Uterus (tissue), 4 donors: ENCODE data around the gene STPG4. TPM values are rescaled to one million over a fixed set of nuclear protein-coding genes. Genes with fewer than 3 reads are reported as not detected.
"Not testable (repeated sequence)": the region's sequence is repeated elsewhere in the genome, so short reads cannot be mapped to it uniquely, and the experiment has no call there.

Source experiments
- DNase-seq, 2 donors: peaks; one replicate each; pipeline ENCODE4 v3.0.0-alpha.2; 2019 to 2020
- H3K27ac ChIP-seq, 2 donors: fragments of 200-600 bp; sonication (generic); 1 replicate in 1 of 2; 2 replicates in 1 of 2; pipeline ENCODE4 v1.5.1; 2016 to 2018
- H3K27me3 ChIP-seq, 2 donors: fragments of 200-600 bp; sonication (generic); one replicate each; pipeline ENCODE4 v1.5.1; 2018 to 2019; ENCODE audit warnings: control low read depth in 1 of 2
- H3K36me3 ChIP-seq, 2 donors: fragments of 200-600 bp; sonication (generic); one replicate each; pipeline ENCODE4 v1.5.1; 2019; ENCODE audit warnings: control low read depth in 1 of 2
- H3K4me1 ChIP-seq, 2 donors: fragments of 200-600 bp; sonication (generic); one replicate each; pipeline ENCODE4 v1.5.1; 2018 to 2019; ENCODE audit warnings: control low read depth in 1 of 2
- H3K4me3 ChIP-seq, 2 donors: fragments of 200-600 bp; sonication (generic); 1 replicate in 1 of 2; 2 replicates in 1 of 2; pipeline ENCODE4 v1.5.1; 2018 to 2019; ENCODE audit warnings: mild to moderate bottlenecking in 1 of 2
- H3K9me3 ChIP-seq, 2 donors: fragments of 200-600 bp; sonication (generic); one replicate each; pipeline ENCODE4 v1.5.1; 2019; ENCODE audit warnings: control low read depth in 1 of 2
- CTCF ChIP-seq, 4 experiments: fragments of 200-600 bp in 2 of 4; fragments of 450-650 bp in 2 of 4; sonication (generic) in 2 of 4; IDR thresholded peaks; one replicate each; pipeline ENCODE4 v1.5.1; 2016 to 2019; ENCODE audit warnings: antibody characterized with exemption in 4 of 4, mild to moderate bottlenecking in 2 of 4, moderate library complexity in 1 of 4
- POLR2A ChIP-seq, 2 donors: fragments of 450-650 bp; IDR thresholded peaks; one replicate each; pipeline ENCODE4 v1.6.1; 2016; ENCODE audit warnings: antibody characterized with exemption in 2 of 2, mild to moderate bottlenecking in 1 of 2, moderate library complexity in 1 of 2
- intact Hi-C: fragments of 100-400 bp; cut with DNase I; formaldehyde crosslinking; loops from one replicate; pipeline ENCODE4 v1.15.1; 2023; ENCODE audit warnings: low total_unique reads
- total RNA-seq, 4 donors: library from RNA; depleted of rRNA in 3 of 4; stranded (reverse); fragments of >200 nt in 3 of 4; gene quantifications; one replicate each; pipeline versions ENCODE4 v1.1.0 to v1.2.4, GENCODE V29; 2014 to 2023
- donor health status: DM: yes; HTN: yes; CAD: no.

STPG4 gene
- total RNA-seq, 4 donors from 2014 or later, result 1.0 TPM; not detected in 3

- Histone ChIP-seq H3K4me1 (no peaks in the 10 kb centered on the region), H3K36me3 (no peaks in the 10 kb centered on the region), H3K27me3 (no peaks in the 10 kb centered on the region), H3K9me3 (no peaks in the 10 kb centered on the region), H3K4me3 (no peak overlapping the region), H3K27ac (no peak overlapping the region)
- intact Hi-C loops, result no loop called here
- no peak for TF ChIP-seq POLR2A (IDR thresholded peaks at IDR 0.05)
- no peak for TF ChIP-seq CTCF (IDR thresholded peaks at IDR 0.05)
- DNase-seq, result no peak
Measured at GRCh38 chr2:47129191-47129706, 25.9 kb downstream of the STPG4 start.

- no peaks in the 10 kb centered on the region for H3K9me3 ChIP-seq
- no peak overlapping the region for H3K27ac ChIP-seq
- intact Hi-C loops, result no loop called here
- no peaks in the 10 kb centered on the region for H3K27me3 ChIP-seq
- DNase-seq, result no peak
- no peak overlapping the region for H3K4me3 ChIP-seq
- H3K4me1 ChIP-seq, result no peaks in the 10 kb centered on the region
- H3K36me3 ChIP-seq, result no peaks in the 10 kb centered on the region
- TF ChIP-seq CTCF (IDR thresholded peaks at IDR 0.05) (no peak), POLR2A (IDR thresholded peaks at IDR 0.05) (no peak)
Measured at GRCh38 chr2:47128705-47129104, 26.4 kb downstream of the STPG4 start.

- intact Hi-C loops, result no loop called here
- DNase-seq, result no peak
- H3K4me3 ChIP-seq, result no peak overlapping the region
- H3K27me3 ChIP-seq, result no peaks in the 10 kb centered on the region
- no peaks in the 10 kb centered on the region for H3K9me3 ChIP-seq
- H3K4me1 ChIP-seq, result no peaks in the 10 kb centered on the region
- no peaks in the 10 kb centered on the region for H3K36me3 ChIP-seq
- no peak for TF ChIP-seq CTCF (IDR thresholded peaks at IDR 0.05)
- no peak for TF ChIP-seq POLR2A (IDR thresholded peaks at IDR 0.05)
- no peak overlapping the region for H3K27ac ChIP-seq
Measured at GRCh38 chr2:47127862-47128543, 27.1 kb downstream of the STPG4 start.

GRCh38 chr2:47126783-47127182, 28.3 kb downstream of the STPG4 start:
- no peak overlapping the region for H3K4me3 ChIP-seq
- no peak for TF ChIP-seq CTCF (IDR thresholded peaks at IDR 0.05)
- no peak for TF ChIP-seq POLR2A (IDR thresholded peaks at IDR 0.05)
- DNase-seq, result no peak
- H3K9me3 ChIP-seq, result no peaks in the 10 kb centered on the region
- H3K36me3 ChIP-seq, result no peaks in the 10 kb centered on the region
- intact Hi-C loops, result no loop called here
- H3K4me1 ChIP-seq, result no peaks in the 10 kb centered on the region
- H3K27ac ChIP-seq, result no peak overlapping the region
- no peaks in the 10 kb centered on the region for H3K27me3 ChIP-seq

GRCh38 chr2:47124740-47125139, 30.4 kb downstream of the STPG4 start:
- intact Hi-C loops, H3K9me3 ChIP-seq, H3K27me3 ChIP-seq, DNase-seq, H3K36me3 ChIP-seq, H3K4me1 ChIP-seq, H3K27ac ChIP-seq, H3K4me3 ChIP-seq: not testable (repeated sequence)

GRCh38 chr2:47120424-47120823, 34.7 kb downstream of the STPG4 start:
- H3K36me3 ChIP-seq, H3K9me3 ChIP-seq, H3K4me3 ChIP-seq, intact Hi-C loops, H3K4me1 ChIP-seq, H3K27ac ChIP-seq, DNase-seq, H3K27me3 ChIP-seq: not testable (repeated sequence)
